Left lung (tissue), 10 donors: ENCODE measurements around the gene MDM2. TPM values are rescaled to one million over a fixed set of nuclear protein-coding genes. Genes with fewer than 3 reads are reported as not detected.

ENCODE experiments used
- ATAC-seq: fragments of 200-7000 bp; cut with Tn5 transposase; one replicate; pipeline ENCODE4 v1.9.1; 2020; ENCODE audit warnings: moderate library complexity
- DNase-seq, 4 donors: peaks; one replicate each; pipeline ENCODE4 v3.0.0-alpha.2; 2013 to 2020
- H3K27ac ChIP-seq, 2 donors: fragments of 200-600 bp; sonication (generic) in 1 of 2; one replicate each; pipeline versions ENCODE4 v1.5.0 to v1.8.0; 2020 to 2021
- H3K27me3 ChIP-seq, 2 donors: fragments of 200-600 bp; sonication (generic) in 1 of 2; one replicate each; pipeline versions ENCODE4 v1.5.0 to v1.8.0; 2020 to 2021
- H3K36me3 ChIP-seq, 2 donors: fragments of 200-600 bp; sonication (generic) in 1 of 2; one replicate each; pipeline versions ENCODE4 v1.5.0 to v1.8.0; 2020 to 2021
- H3K4me1 ChIP-seq, 2 donors: fragments of 200-600 bp; one replicate each; pipeline ENCODE4 v1.8.0; 2021
- H3K4me3 ChIP-seq, 2 donors: fragments of 200-600 bp; sonication (generic) in 1 of 2; one replicate each; pipeline versions ENCODE4 v1.5.0 to v1.8.0; 2020 to 2021; ENCODE audit warnings: mild to moderate bottlenecking in 1 of 2
- H3K9me3 ChIP-seq, 2 donors: fragments of 200-600 bp; sonication (generic) in 1 of 2; one replicate each; pipeline versions ENCODE4 v1.5.0 to v1.8.0; 2020 to 2021
- intact Hi-C, 2 donors: fragments of 100-400 bp; cut with DNase I; formaldehyde crosslinking; loops; one replicate each; pipeline versions ENCODE4 v1.11.2 to v1.14.2; 2022
- polyA plus RNA-seq, 6 donors: library from polyadenylated mRNA; unstranded; fragments of 120-200 nt; gene quantifications; one replicate each; pipeline ENCODE4 v1.2.1, GENCODE V29; 2013; ENCODE audit not compliant: insufficient read length in 6 of 6
- total RNA-seq, 2 donors: library from RNA; stranded (reverse); fragmentation: NEBNext Ultra II Directional; extraction: Animal tissue kit (Norgen Biotek cat#: 25700); gene quantifications; one replicate each; pipeline ENCODE4 v1.2.1, GENCODE V29; 2021
- TF ChIP-seq, protein P1 (sequence below), 2 donors: fragments of 200-600 bp; sonication (generic) in 1 of 2; IDR thresholded peaks; one replicate each; pipeline versions ENCODE4 v1.5.0 to v1.8.0; 2021; ENCODE audit warnings: antibody characterized with exemption in 2 of 2
- donor health status: DM: no; HTN: yes; CAD: no.
- donor health status: DM: no; HTN: no; CAD: no.

MDM2 gene
- total and polyA plus RNA-seq, 8 donors: 89.3 to 174 (median 120) TPM

DNA sequence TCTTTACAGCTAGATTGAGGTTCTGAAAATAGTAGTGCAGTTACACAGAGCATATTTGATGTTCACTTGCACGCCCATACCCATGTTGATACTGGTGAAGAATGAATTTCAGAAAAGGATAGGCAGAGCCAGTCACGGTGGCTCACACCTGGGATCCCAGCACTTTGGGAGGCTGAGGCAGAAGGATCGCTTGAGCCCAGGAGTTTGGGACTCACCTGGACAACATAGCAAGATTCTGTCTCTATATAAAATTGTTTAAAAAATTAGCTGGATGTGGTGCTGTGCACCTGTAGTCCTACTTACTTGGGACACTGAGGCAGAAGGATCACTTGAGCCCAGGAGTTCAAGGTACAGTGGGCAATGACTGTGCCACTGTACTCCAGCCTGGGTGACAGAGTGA, 56.6 kb downstream of the MDM2 start:
- TF ChIP-seq, protein P1, sequence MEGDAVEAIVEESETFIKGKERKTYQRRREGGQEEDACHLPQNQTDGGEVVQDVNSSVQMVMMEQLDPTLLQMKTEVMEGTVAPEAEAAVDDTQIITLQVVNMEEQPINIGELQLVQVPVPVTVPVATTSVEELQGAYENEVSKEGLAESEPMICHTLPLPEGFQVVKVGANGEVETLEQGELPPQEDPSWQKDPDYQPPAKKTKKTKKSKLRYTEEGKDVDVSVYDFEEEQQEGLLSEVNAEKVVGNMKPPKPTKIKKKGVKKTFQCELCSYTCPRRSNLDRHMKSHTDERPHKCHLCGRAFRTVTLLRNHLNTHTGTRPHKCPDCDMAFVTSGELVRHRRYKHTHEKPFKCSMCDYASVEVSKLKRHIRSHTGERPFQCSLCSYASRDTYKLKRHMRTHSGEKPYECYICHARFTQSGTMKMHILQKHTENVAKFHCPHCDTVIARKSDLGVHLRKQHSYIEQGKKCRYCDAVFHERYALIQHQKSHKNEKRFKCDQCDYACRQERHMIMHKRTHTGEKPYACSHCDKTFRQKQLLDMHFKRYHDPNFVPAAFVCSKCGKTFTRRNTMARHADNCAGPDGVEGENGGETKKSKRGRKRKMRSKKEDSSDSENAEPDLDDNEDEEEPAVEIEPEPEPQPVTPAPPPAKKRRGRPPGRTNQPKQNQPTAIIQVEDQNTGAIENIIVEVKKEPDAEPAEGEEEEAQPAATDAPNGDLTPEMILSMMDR (IDR thresholded peaks at IDR 0.05): no peak
- ATAC-seq (no peak), DNase-seq (no peak)
- no peak overlapping the region for H3K27ac ChIP-seq
- peaks cover 0 to 76% of the 10 kb centered on the region in 2 donors for H3K36me3 ChIP-seq
- no peaks in the 10 kb centered on the region for H3K9me3 ChIP-seq
- H3K4me1 ChIP-seq: peaks cover 0 to 5% of the 10 kb centered on the region in 2 donors
- H3K27me3 ChIP-seq: no peaks in the 10 kb centered on the region
- intact Hi-C loops: loop anchor here in 1 of 2 donors (10.0 kb wide), 1 partner anchor 200 kb away; no protein-coding TSS in a partner anchor
- H3K4me3 ChIP-seq: no peak overlapping the region

DNA sequence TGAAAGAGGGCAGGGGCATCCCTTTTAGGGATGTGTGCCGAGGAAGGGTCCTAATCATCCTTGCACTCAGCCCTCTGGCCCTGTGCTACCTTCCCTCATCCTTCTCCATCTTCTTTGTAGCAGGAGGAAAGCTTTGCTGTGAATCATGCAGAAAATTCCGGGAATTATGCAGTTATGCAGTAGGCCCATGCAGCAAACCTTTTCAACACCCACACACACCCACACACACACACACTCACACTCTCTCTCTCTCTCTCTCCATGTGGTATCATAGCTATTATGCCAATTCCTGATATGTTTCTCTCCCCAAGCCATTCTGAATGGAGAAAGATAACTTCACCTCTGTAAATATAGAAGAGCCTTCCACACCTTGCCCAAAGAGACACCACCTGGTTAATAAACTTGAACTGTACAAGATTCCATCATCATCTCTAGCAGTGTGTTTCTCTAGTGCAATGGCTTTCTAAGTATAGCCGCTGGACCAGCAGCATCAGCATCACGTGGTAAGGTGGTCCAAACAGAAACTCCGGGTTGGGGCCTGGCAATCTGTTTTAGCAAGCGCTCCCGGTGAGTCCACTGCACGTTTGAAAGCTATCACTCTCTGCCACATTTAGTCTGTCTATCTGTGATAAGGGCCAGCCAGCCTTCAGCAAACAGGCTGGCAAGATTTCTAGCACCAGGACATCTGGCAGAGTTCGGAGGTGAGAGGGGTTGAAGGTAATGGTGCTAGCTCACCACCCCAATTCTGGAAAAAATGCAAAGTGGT, 57.6 kb downstream of the MDM2 start:
- H3K27ac ChIP-seq: no peak overlapping the region
- intact Hi-C loops: loop anchor here in 1 of 2 donors (10.0 kb wide), 1 partner anchor 199 kb away; no protein-coding TSS in a partner anchor
- TF ChIP-seq, protein P1 (IDR thresholded peaks at IDR 0.05): no peak
- no peak for ATAC-seq
- no peak for DNase-seq
- no peaks in the 10 kb centered on the region for H3K27me3 ChIP-seq
- H3K4me3 ChIP-seq: no peak overlapping the region
- peaks cover 0 to 5% of the 10 kb centered on the region in 2 donors for H3K4me1 ChIP-seq
- H3K36me3 ChIP-seq: peaks cover 0 to 81% of the 10 kb centered on the region in 2 donors
- no peaks in the 10 kb centered on the region for H3K9me3 ChIP-seq

DNA sequence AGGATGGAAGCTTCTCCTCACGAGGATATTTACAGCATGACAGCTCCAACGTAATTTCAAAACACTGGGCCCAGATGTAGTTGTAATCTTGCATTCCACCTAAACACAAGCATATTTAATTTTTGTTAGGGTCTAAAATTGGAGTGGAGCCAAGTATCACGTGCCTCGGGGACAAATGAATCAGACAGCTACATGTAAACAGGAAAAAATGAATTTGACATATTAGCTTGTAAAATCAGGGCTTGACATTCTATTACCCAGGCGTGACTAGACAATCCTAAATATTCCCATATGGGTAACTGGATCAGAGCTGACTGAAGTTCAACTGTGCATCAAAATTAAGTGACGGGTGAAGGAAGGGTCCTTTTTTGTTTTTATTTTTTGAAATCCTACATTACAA, 59.0 kb downstream of the MDM2 start:
- no peak for ATAC-seq
- Histone ChIP-seq H3K4me1 (peaks cover 0 to 5% of the 10 kb centered on the region in 2 donors), H3K27ac (no peak overlapping the region), H3K9me3 (no peaks in the 10 kb centered on the region), H3K4me3 (no peak overlapping the region), H3K27me3 (no peaks in the 10 kb centered on the region), H3K36me3 (peaks cover 4 to 83% of the 10 kb centered on the region in 2 donors)
- DNase-seq: no peak
- TF ChIP-seq, protein P1 (IDR thresholded peaks at IDR 0.05): no peak
- intact Hi-C loops: loop anchor here in 1 of 2 donors (10.0 kb wide), 1 partner anchor 198 kb away; no protein-coding TSS in a partner anchor

DNA sequence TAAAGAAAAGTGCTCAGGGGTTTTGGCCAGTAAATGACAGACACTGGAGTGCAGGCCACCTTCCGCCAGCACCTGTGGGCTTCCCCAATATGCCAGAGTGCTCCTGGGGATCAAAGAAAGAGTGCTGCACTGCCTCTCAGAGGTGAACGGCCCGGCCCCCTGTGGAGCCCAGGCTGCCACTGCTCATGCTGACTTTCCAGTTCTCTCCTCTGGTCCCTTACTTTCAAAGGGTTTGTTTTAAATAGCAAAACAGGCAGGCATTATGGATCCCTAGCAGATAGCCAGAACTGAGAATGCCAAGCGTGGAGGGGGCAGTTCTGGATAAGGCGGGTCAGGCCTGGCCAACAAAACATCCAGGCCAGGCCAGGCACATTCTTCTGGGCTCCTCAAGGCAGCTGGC, 59.6 kb downstream of the MDM2 start:
- TF ChIP-seq, protein P1 (IDR thresholded peaks at IDR 0.05): no peak
- no peak overlapping the region for H3K4me3 ChIP-seq
- no peak overlapping the region for H3K27ac ChIP-seq
- H3K27me3 ChIP-seq: no peaks in the 10 kb centered on the region
- peaks cover 0 to 5% of the 10 kb centered on the region in 2 donors for H3K4me1 ChIP-seq
- no peak for DNase-seq
- H3K9me3 ChIP-seq: no peaks in the 10 kb centered on the region
- peaks cover 4 to 84% of the 10 kb centered on the region in 2 donors for H3K36me3 ChIP-seq
- no peak for ATAC-seq
- intact Hi-C loops: loop anchor here in 1 of 2 donors (10.0 kb wide), 1 partner anchor 197 kb away; no protein-coding TSS in a partner anchor

DNA sequence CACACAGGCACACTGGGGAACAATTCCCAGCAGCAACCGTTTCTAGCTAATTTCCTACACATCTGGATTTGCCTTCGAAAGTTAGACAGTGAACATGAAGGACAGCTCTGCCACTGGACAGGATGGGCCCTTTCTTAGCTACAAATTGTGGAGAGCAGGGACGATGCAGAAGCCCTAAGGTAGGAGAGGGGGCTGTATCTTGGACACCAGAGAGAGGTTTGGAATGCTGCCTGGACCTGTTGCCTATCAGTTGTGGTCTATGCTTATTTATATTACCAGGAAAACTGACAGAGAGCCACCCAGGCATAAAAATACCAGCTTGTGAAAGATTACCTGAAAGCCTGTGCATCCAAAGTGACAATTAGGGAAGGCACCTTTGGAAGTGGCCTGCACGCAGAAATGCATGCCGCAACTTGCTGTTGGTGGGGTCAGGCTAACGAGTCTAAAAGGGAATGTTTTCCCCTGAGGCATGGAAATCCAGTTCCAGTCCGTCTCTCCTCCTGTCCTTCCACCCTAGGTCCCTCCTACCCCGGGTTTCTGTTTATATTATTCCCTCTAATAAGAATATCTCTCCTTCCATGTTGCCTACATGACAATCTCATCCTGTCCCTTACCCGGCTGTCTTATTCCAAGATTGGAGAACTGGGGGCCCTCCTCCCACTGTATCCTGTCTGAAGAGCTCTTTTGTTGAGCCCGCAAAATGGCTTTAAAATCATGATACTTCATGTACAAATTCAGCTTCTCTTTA, 60.2 kb downstream of the MDM2 start:
- Histone ChIP-seq H3K9me3 (no peaks in the 10 kb centered on the region), H3K27me3 (no peaks in the 10 kb centered on the region), H3K4me3 (no peak overlapping the region), H3K27ac (no peak overlapping the region), H3K4me1 (peaks cover 0 to 5% of the 10 kb centered on the region in 2 donors), H3K36me3 (peaks cover 4 to 79% of the 10 kb centered on the region in 2 donors)
- TF ChIP-seq, protein P1 (IDR thresholded peaks at IDR 0.05): no peak
- ATAC-seq (no peak), DNase-seq (no peak)
- intact Hi-C loops: loop anchor here in 1 of 2 donors (10.0 kb wide), 1 partner anchor 197 kb away; no protein-coding TSS in a partner anchor
